Naive thymus-derived CD4-positive, alpha-beta T cell (primary cell): Measurements from ENCODE around the gene OTOS. TPM values are rescaled to one million over a fixed set of nuclear protein-coding genes. Genes with fewer than 3 reads are reported as not detected.
A peak's percentile ranks its signal among the peaks of the same experiment; 100 is the strongest.

ENCODE experiments used
- ATAC-seq: fragments of 150-1000 bp; cut with Tn5 transposase; 2 replicates; pipeline ENCODE4 v1.10.0; 2021; ENCODE audit warnings: mild to moderate bottlenecking, moderate library complexity
- CTCF ChIA-PET: fragments of 350-600 bp; sonication (Branson Sonifier 250); formaldehyde crosslinking; loops from one replicate; lab custom pipeline; 2021; ENCODE audit warnings: antibody characterized with exemption; lab: Charles Lee
- POLR2A ChIA-PET: fragments of 350-600 bp; sonication (Branson Sonifier 250); formaldehyde crosslinking; loops from one replicate; lab custom pipeline; 2021; ENCODE audit warnings: antibody characterized with exemption, inconsistent platforms; lab: Charles Lee
- DNase-seq, 9 donors: peaks; one replicate each; pipeline versions ENCODE4 v3.0.0 to v3.0.0-alpha.2; 2020 to 2022; ENCODE audit warnings: mixed read lengths in 1 of 9
- H3K27ac ChIP-seq: one replicate; pipeline ENCODE4 v1.7.0; 2013; ENCODE audit warnings: mild to moderate bottlenecking, low read depth, low read length, moderate library complexity
- H3K27me3 ChIP-seq, 2 donors: one replicate each; pipeline ENCODE4 v1.7.0; 2013; ENCODE audit warnings: low read length in 2 of 2, mild to moderate bottlenecking in 2 of 2, moderate library complexity in 2 of 2; ENCODE audit not compliant: control insufficient read depth in 2 of 2, insufficient read depth in 2 of 2
- H3K36me3 ChIP-seq, 3 experiments: 1 replicate in 2 of 3; 2 replicates in 1 of 3; pipeline ENCODE4 v1.7.0; 2013; ENCODE audit warnings: low read length in 3 of 3, mild to moderate bottlenecking in 3 of 3, moderate library complexity in 1 of 3; ENCODE audit not compliant: insufficient read depth in 3 of 3, control insufficient read depth in 2 of 3
- H3K4me1 ChIP-seq, 2 donors: one replicate each; pipeline ENCODE4 v1.7.0; 2013; ENCODE audit warnings: low read length in 2 of 2, mild to moderate bottlenecking in 2 of 2, moderate library complexity in 1 of 2; ENCODE audit not compliant: control insufficient read depth in 2 of 2, insufficient read depth in 2 of 2
- H3K4me3 ChIP-seq: 2 replicates; pipeline ENCODE4 v1.7.0; 2013; ENCODE audit warnings: mild to moderate bottlenecking, low read length
- H3K9me3 ChIP-seq, 3 experiments: 1 replicate in 2 of 3; 2 replicates in 1 of 3; pipeline ENCODE4 v1.7.0; 2013; ENCODE audit warnings: low read length in 3 of 3; ENCODE audit not compliant: control insufficient read depth in 2 of 3
- H3K27ac Mint-ChIP-seq, 9 donors: one replicate each; pipeline ENCODE4 v1.8.0; 2020 to 2022; ENCODE audit warnings: mixed read lengths in 9 of 9, mild to moderate bottlenecking in 8 of 9, moderate library complexity in 5 of 9, inconsistent platforms in 2 of 9
- H3K27me3 Mint-ChIP-seq, 5 donors: one replicate each; pipeline ENCODE4 v1.8.0; 2021 to 2022; ENCODE audit warnings: mixed read lengths in 5 of 5, mild to moderate bottlenecking in 1 of 5
- H3K36me3 Mint-ChIP-seq, 5 donors: one replicate each; pipeline ENCODE4 v1.8.0; 2020 to 2022; ENCODE audit warnings: mixed read lengths in 5 of 5, mild to moderate bottlenecking in 3 of 5, inconsistent platforms in 1 of 5
- H3K4me1 Mint-ChIP-seq, 7 donors: one replicate each; pipeline ENCODE4 v1.8.0; 2020 to 2022; ENCODE audit warnings: mixed read lengths in 7 of 7, mild to moderate bottlenecking in 3 of 7, inconsistent platforms in 1 of 7
- H3K4me3 Mint-ChIP-seq, 10 donors: one replicate each; pipeline ENCODE4 v1.8.0; 2020 to 2022; ENCODE audit warnings: mild to moderate bottlenecking in 10 of 10, mixed read lengths in 10 of 10, moderate library complexity in 6 of 10, inconsistent platforms in 2 of 10
- H3K9me3 Mint-ChIP-seq, 11 donors: one replicate each; pipeline ENCODE4 v1.8.0; 2020 to 2022; ENCODE audit warnings: mixed read lengths in 11 of 11, mild to moderate bottlenecking in 4 of 11, inconsistent platforms in 1 of 11, moderate library complexity in 1 of 11
- intact Hi-C, 2 donors: fragments of 100-400 bp; cut with micrococcal nuclease; formaldehyde crosslinking; loops; one replicate each; pipeline ENCODE4 v1.15.1; 2023
- polyA plus RNA-seq, 2 donors: library from polyadenylated mRNA; unstranded; fragments of 300-500 nt; fragmentation: Illumina TruSeq; gene quantifications; one replicate each; pipeline ENCODE4 v1.2.3, GENCODE V29; 2021
- total RNA-seq, 6 experiments: library from RNA in 5 of 6; stranded (reverse) in 5 of 6; gene quantifications; 1 replicate in 5 of 6; 2 replicates in 1 of 6; pipeline ENCODE4 v1.2.3 and lab custom pipeline; 2021 to 2026

Gene OTOS
- total and polyA plus RNA-seq, 7 experiments from 2014 or later: not detected

DNA sequence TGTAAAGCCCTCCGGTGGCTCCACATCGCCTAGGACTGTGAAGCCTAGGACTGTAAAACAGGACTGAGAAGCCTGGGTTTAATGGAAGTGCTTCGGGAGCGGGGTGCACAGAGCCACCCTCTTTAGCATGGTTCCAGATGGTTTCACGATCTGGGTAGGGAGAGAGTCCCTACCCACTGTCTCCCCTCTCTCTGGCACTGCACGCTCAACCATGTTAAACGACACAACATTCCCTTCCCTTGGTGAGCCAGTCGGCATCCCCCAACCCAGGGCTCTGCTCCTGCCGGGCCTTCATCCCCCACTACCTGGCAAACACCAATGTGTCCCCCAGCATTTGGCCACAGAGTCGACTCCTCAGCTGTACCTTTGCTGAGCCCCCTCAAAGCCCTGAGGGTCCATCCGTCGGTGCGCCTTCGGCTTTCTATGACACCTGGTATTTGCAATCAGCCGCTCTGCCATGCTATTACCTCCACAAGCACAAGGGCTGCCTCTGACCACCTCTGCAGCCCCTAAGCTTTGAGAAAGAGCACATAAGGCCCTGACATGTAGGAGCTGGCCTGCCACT is 5.4 kb downstream of the OTOS start:
- ATAC-seq (no peak), DNase-seq (no peak)
- Histone ChIP-seq H3K27me3 (no peaks in the 10 kb centered on the region), H3K9me3 (no peaks in the 10 kb centered on the region), H3K27ac (peak overlapping the region; percentile 75), H3K4me3 (peak overlapping the region; percentile 95), H3K36me3 (peaks cover 4 to 50% (median 4%) of the 10 kb centered on the region in 3 experiments), H3K4me1 (peaks cover 17 to 18% of the 10 kb centered on the region in 2 donors)
- POLR2A ChIA-PET: interaction anchor here (1.0 kb wide), 1 partner anchor 109 kb away, joined by 5 read pairs; no protein-coding TSS in a partner anchor
- peaks cover 0 to 3% (median 0%) of the 10 kb centered on the region in 11 donors for H3K9me3 Mint-ChIP-seq
- CTCF ChIA-PET: no interaction called here
- H3K4me3 Mint-ChIP-seq: peak overlapping the region; percentile 79 to 97 (median 93)
- peak overlapping the region; percentile 78 to 95 (median 90) for H3K27ac Mint-ChIP-seq
- peaks cover 21 to 32% (median 28%) of the 10 kb centered on the region in 7 donors for H3K4me1 Mint-ChIP-seq
- H3K27me3 Mint-ChIP-seq: peaks cover 0 to 4% (median 0%) of the 10 kb centered on the region in 5 donors
- H3K36me3 Mint-ChIP-seq: peaks cover under 1 to 28% (median 12%) of the 10 kb centered on the region in 5 donors
- intact Hi-C loops: loop anchor here in 1 of 2 donors (5.0 kb wide), 2 partner anchors 733 to 868 kb away; partner anchors contain the start of gene HDAC4

DNA sequence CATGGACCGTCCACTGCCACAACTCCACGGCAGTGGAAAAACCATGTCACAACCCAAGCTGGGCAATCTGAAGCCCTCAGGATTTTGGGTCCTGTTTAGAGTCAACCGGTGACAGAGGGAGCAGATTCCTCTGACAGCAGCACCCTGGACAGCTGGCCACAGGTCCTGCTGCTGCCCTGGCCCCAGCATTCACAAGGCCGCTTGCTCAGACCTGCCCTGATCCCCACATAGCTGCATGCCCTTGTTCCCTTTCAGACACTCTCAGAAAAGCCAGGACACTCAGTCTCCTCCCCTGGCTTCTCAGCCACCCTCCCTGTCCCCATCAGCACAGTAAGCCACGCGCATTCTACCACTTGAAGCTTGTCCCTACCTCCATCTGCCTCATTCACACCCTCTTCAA is 6.0 kb downstream of the OTOS start:
- no peak overlapping the region for H3K4me3 ChIP-seq
- H3K27ac ChIP-seq: no peak overlapping the region
- Mint-ChIP-seq H3K27me3 (peaks cover 0 to 4% (median 0%) of the 10 kb centered on the region in 5 donors), H3K4me1 (peaks cover 21 to 32% (median 28%) of the 10 kb centered on the region in 7 donors), H3K4me3 (peak overlapping the region; percentile 17 to 97 (median 92)), H3K27ac (peak overlapping the region in 7 of 9 donors; percentile 31 to 92 (median 88)), H3K36me3 (peaks cover 6 to 33% (median 17%) of the 10 kb centered on the region in 5 donors), H3K9me3 (peaks cover 0 to 3% (median 0%) of the 10 kb centered on the region in 11 donors)
- POLR2A ChIA-PET: no interaction called here
- DNase-seq (no peak), ATAC-seq (no peak)
- no peaks in the 10 kb centered on the region for H3K27me3 ChIP-seq
- CTCF ChIA-PET: no interaction called here
- H3K9me3 ChIP-seq: no peaks in the 10 kb centered on the region
- H3K36me3 ChIP-seq: peaks cover 4 to 56% (median 4%) of the 10 kb centered on the region in 3 experiments
- peaks cover 17 to 18% of the 10 kb centered on the region in 2 donors for H3K4me1 ChIP-seq
- intact Hi-C loops: no loop called here

GRCh38 chr2:240133401-240133800 is 7.1 kb downstream of the OTOS start:
- ChIA-PET CTCF (no interaction called here), POLR2A (interaction anchor here (0.9 kb wide), 1 partner anchor 67 kb away, joined by 4 read pairs; no protein-coding TSS in a partner anchor)
- intact Hi-C loops: no loop called here
- Histone ChIP-seq H3K36me3 (peaks cover 4 to 67% (median 10%) of the 10 kb centered on the region in 3 experiments), H3K9me3 (no peaks in the 10 kb centered on the region), H3K4me3 (no peak overlapping the region), H3K27ac (no peak overlapping the region), H3K27me3 (no peaks in the 10 kb centered on the region), H3K4me1 (peaks cover 17 to 18% of the 10 kb centered on the region in 2 donors)
- peaks cover 8 to 42% (median 19%) of the 10 kb centered on the region in 5 donors for H3K36me3 Mint-ChIP-seq
- peaks cover 0 to 4% (median 0%) of the 10 kb centered on the region in 5 donors for H3K27me3 Mint-ChIP-seq
- ATAC-seq (no peak), DNase-seq (no peak)
- peak overlapping the region in 5 of 10 donors; percentile 15 to 94 (median 57) for H3K4me3 Mint-ChIP-seq
- peaks cover 21 to 32% (median 28%) of the 10 kb centered on the region in 7 donors for H3K4me1 Mint-ChIP-seq
- H3K9me3 Mint-ChIP-seq: peaks cover 0 to 3% (median 0%) of the 10 kb centered on the region in 11 donors
- peak overlapping the region in 2 of 9 donors; percentile 66 to 69 for H3K27ac Mint-ChIP-seq

GRCh38 chr2:240132651-240132980 is 7.8 kb downstream of the OTOS start:
- H3K36me3 Mint-ChIP-seq: peaks cover 8 to 48% (median 22%) of the 10 kb centered on the region in 5 donors
- H3K4me1 ChIP-seq: peaks cover 17 to 18% of the 10 kb centered on the region in 2 donors
- peaks cover 0 to 1% (median 0%) of the 10 kb centered on the region in 11 donors for H3K9me3 Mint-ChIP-seq
- H3K27me3 ChIP-seq: no peaks in the 10 kb centered on the region
- peaks cover 0 to 4% (median 0%) of the 10 kb centered on the region in 5 donors for H3K27me3 Mint-ChIP-seq
- ChIA-PET POLR2A (interaction anchor here (0.6 kb wide), 1 partner anchor 1010 kb away, joined by 3 read pairs; no protein-coding TSS in a partner anchor), CTCF (interaction anchor here (0.8 kb wide), 1 partner anchor 27 kb away, joined by 3 read pairs; no protein-coding TSS in a partner anchor)
- no peak overlapping the region for H3K27ac ChIP-seq
- no peaks in the 10 kb centered on the region for H3K9me3 ChIP-seq
- H3K27ac Mint-ChIP-seq: no peak overlapping the region
- ATAC-seq: no peak
- H3K4me3 ChIP-seq: no peak overlapping the region
- peaks cover 4 to 74% (median 10%) of the 10 kb centered on the region in 3 experiments for H3K36me3 ChIP-seq
- intact Hi-C loops: no loop called here
- no peak for DNase-seq
- H3K4me3 Mint-ChIP-seq: no peak overlapping the region
- peaks cover 21 to 32% (median 28%) of the 10 kb centered on the region in 7 donors for H3K4me1 Mint-ChIP-seq

DNA sequence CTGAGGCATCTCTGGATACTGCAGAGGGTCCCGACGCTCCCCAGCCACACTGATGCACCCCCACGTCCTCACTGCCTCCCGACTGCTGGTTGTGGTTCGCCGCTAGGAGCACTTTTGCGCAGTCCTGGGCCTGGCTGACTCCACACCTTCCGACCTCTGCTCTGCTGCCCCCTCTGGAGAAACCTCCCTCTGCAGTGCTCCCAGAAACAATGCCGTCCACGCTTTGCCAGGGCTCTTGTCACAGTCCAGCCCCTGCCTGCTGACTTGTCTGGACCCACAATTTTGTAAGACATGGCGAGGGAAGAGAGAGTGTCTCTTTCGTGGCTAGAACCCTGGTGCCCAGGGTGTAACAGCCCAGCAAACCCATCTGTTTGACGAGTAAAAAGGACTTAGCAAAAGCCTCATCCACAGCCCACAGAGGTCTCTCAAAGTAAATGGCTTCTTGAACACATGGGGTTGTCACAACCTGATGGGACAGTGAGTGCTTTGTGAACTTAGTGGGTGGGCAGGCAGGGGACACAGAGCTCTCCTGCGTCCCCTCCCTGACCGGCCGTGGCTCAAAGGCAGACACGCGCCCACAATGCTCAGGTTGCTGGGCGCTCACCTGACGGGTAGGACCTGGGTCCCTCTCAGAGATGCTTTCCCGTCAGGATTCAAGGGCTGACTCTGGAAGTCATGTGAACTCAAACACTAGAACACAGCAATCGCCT is 8.4 kb downstream of the OTOS start:
- peaks cover 0 to 1% (median 0%) of the 10 kb centered on the region in 5 donors for H3K27me3 Mint-ChIP-seq
- H3K4me3 ChIP-seq: no peak overlapping the region
- H3K4me1 Mint-ChIP-seq: peaks cover 18 to 29% (median 23%) of the 10 kb centered on the region in 7 donors
- intact Hi-C loops: no loop called here
- no peaks in the 10 kb centered on the region for H3K9me3 ChIP-seq
- no peak for ATAC-seq
- H3K36me3 Mint-ChIP-seq: peaks cover 8 to 53% (median 22%) of the 10 kb centered on the region in 5 donors
- H3K9me3 Mint-ChIP-seq: peaks cover 0 to 1% (median 0%) of the 10 kb centered on the region in 11 donors
- peaks cover 14 to 16% of the 10 kb centered on the region in 2 donors for H3K4me1 ChIP-seq
- H3K36me3 ChIP-seq: peaks cover 4 to 78% (median 10%) of the 10 kb centered on the region in 3 experiments
- H3K27ac ChIP-seq: no peak overlapping the region
- H3K27ac Mint-ChIP-seq: no peak overlapping the region
- CTCF ChIA-PET: interaction anchor here (0.8 kb wide), 1 partner anchor 26 kb away, joined by 3 read pairs; no protein-coding TSS in a partner anchor
- H3K27me3 ChIP-seq: no peaks in the 10 kb centered on the region
- H3K4me3 Mint-ChIP-seq: no peak overlapping the region
- DNase-seq: no peak
- POLR2A ChIA-PET: no interaction called here

DNA sequence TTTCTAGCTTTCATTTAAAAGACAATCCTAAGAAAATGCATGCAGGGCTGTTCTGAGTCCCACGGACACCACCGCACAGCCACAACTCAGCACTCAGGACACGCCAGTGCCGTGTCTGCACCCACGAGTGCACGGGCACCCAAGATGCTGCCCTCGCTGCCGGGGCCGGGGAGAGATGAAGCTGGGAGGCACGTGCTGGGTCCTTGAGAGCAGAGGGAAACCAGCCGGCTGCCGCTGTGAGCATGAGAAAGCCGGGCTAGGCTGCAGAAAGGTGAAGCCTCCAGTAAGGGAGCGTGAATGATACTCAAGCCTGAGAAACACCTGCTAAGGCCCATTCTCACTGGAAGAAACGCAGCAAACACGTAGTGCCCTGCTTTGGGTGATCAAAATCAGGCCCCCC is 9.2 kb downstream of the OTOS start:
- H3K4me1 ChIP-seq: peaks cover 11 to 14% of the 10 kb centered on the region in 2 donors
- ATAC-seq: no peak
- H3K9me3 Mint-ChIP-seq: peaks cover 0 to 3% (median 0%) of the 10 kb centered on the region in 11 donors
- no peak for DNase-seq
- no peak overlapping the region for H3K4me3 ChIP-seq
- H3K4me3 Mint-ChIP-seq: no peak overlapping the region
- H3K27ac Mint-ChIP-seq: no peak overlapping the region
- peaks cover 8 to 59% (median 27%) of the 10 kb centered on the region in 5 donors for H3K36me3 Mint-ChIP-seq
- H3K27me3 Mint-ChIP-seq: no peaks in the 10 kb centered on the region
- H3K27me3 ChIP-seq: no peaks in the 10 kb centered on the region
- H3K9me3 ChIP-seq: no peaks in the 10 kb centered on the region
- peaks cover 15 to 26% (median 20%) of the 10 kb centered on the region in 7 donors for H3K4me1 Mint-ChIP-seq
- ChIA-PET CTCF (no interaction called here), POLR2A (interaction anchor here (0.8 kb wide), 1 partner anchor 8 kb away, joined by 3 read pairs; no protein-coding TSS in a partner anchor)
- H3K36me3 ChIP-seq: peaks cover 4 to 74% (median 10%) of the 10 kb centered on the region in 3 experiments
- intact Hi-C loops: no loop called here
- no peak overlapping the region for H3K27ac ChIP-seq
